Natural killer cell treated with Interleukin-12 subunit alpha and Interleukin-12 subunit beta and Interleukin-15 and Interleukin-18, amount 100 ng/mL, for 72 hours (primary cell): ENCODE measurements around the gene SLC23A2. TPM values are rescaled to one million over a fixed set of nuclear protein-coding genes. Genes with fewer than 3 reads are reported as not detected.

Experiments used
- ATAC-seq, 2 donors: fragments of 150-1000 bp; cut with Tn5 transposase in 1 of 2; sonication (Bioruptor Pico), chemical (Tn5 transposase) in 1 of 2; 2 replicates each; pipeline ENCODE4 v1.10.0; 2021
- DNase-seq: peaks from one replicate; pipeline ENCODE4 v3.0.0; 2022; ENCODE audit warnings: low spot score
- H3K27ac Mint-ChIP-seq, 2 donors: 1 replicate in 1 of 2; 2 replicates in 1 of 2; pipeline ENCODE4 v1.8.0; 2022; ENCODE audit warnings: mixed read lengths in 2 of 2, mild to moderate bottlenecking in 1 of 2, moderate library complexity in 1 of 2
- H3K27me3 Mint-ChIP-seq, 2 donors: 1 replicate in 1 of 2; 2 replicates in 1 of 2; pipeline ENCODE4 v1.8.0; 2022; ENCODE audit warnings: mixed read lengths in 2 of 2
- H3K36me3 Mint-ChIP-seq: one replicate; pipeline ENCODE4 v1.8.0; 2022; ENCODE audit warnings: mixed read lengths
- H3K4me1 Mint-ChIP-seq, 2 donors: 1 replicate in 1 of 2; 2 replicates in 1 of 2; pipeline ENCODE4 v1.8.0; 2022; ENCODE audit warnings: low read depth in 2 of 2, mixed read lengths in 2 of 2, mild to moderate bottlenecking in 1 of 2
- H3K4me3 Mint-ChIP-seq: one replicate; pipeline ENCODE4 v1.8.0; 2022; ENCODE audit warnings: mixed read lengths
- H3K9me3 Mint-ChIP-seq: 2 replicates; pipeline ENCODE4 v1.8.0; 2022; ENCODE audit warnings: mixed read lengths
- total RNA-seq, 2 donors: library from RNA; stranded (reverse); gene quantifications; one replicate each; pipeline ENCODE4 v1.2.3, GENCODE V29; 2022

The SLC23A2 gene
- total RNA-seq, 2 donors from 2014 or later = 18.6 to 32.9 TPM

DNA sequence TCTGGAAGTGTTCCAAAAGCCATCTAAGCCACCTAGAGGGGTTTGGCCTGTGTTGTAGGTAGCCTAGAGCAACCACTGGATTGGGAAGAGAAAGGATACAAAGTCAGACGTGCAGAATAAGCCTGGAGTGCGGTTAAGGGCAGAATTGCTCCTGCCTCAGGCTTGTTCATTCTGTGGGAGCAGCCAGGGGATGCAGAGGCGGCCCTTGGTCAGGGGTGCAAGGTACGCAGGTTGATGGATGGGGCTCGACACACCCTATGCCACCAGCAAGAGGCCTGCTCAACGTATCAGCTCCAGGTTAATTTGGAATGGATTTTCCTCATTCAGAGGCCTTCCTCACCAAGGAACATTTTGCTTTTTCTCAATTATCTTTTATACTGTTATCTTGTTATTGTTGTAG is 129.8 kb downstream of the SLC23A2 start:
- Mint-ChIP-seq H3K27ac (no peak overlapping the region), H3K9me3 (no peaks in the 10 kb centered on the region), H3K27me3 (no peaks in the 10 kb centered on the region), H3K4me1 (peaks cover 0 to 4% of the 10 kb centered on the region in 2 donors), H3K4me3 (no peak overlapping the region), H3K36me3 (no peaks in the 10 kb centered on the region)
- no peak for DNase-seq
- ATAC-seq = no peak

DNA sequence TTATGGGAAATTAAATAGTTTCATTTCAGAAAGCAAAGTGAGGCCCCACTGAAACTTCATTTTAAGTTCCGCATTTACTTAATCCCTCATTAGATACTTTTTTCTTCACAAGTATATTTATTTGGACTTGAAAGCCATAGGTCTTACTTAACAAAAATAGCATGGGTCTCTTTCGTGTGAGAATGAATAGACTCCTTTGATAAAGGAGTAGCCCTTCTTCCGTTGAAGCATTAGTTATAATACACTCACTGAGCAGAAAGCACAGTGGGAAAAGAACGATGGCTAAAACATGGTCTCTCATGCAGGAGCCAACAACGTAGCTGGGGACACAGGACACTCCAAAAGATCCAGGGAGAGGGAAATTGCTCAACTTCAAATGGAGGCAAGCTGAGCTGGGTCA is 130.4 kb downstream of the SLC23A2 start:
- no peak overlapping the region for H3K4me3 Mint-ChIP-seq
- H3K9me3 Mint-ChIP-seq = no peaks in the 10 kb centered on the region
- ATAC-seq (no peak), DNase-seq (no peak)
- H3K36me3 Mint-ChIP-seq = no peaks in the 10 kb centered on the region
- no peaks in the 10 kb centered on the region for H3K27me3 Mint-ChIP-seq
- peaks cover 0 to 4% of the 10 kb centered on the region in 2 donors for H3K4me1 Mint-ChIP-seq
- H3K27ac Mint-ChIP-seq = no peak overlapping the region

DNA sequence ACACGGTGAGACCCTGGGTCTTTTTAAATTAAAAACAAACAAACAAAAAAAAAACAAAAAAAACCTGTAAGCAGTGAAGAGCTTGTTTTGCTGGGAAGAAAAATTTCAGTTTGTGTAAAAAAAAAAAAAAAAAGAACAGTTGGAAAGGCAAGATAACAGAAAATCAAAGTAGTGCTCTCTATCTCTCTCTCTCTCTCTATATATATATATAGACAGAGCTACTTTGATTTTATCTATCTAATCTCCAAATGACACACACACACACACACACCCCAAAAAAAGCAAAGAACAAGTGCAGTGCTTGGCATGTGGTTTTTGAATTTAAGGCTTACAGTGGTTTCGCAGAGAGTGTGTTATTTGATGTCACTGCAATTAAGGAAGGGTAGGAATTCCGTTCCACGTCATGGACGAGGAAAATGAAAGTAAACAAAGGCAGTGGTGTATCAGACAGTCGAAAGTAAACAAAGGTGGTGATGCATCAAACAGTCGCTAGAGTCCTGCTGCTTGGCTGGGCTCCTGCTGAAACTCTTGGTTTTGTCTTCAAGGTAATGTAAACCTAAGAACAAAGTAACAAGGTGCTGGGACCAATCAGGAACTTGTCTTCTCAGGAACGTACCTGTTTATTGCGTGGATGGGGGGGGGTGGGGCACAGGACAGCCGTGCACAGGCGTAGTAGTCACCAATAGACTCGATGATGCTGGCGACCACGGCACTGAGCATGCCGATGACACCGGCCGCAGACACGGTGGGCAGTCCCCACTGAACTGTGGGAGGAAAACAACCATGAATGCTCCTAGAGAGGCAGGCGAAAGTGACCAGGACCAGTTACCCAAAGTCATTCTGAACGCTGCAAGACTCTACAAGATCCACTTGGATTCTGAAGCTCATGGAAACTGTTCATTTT is 131.8 kb downstream of the SLC23A2 start:
- ATAC-seq (no peak), DNase-seq (no peak)
- H3K27me3 Mint-ChIP-seq = no peaks in the 10 kb centered on the region
- no peak overlapping the region for H3K27ac Mint-ChIP-seq
- no peak overlapping the region for H3K4me3 Mint-ChIP-seq
- H3K9me3 Mint-ChIP-seq = no peaks in the 10 kb centered on the region
- peaks cover 0 to 4% of the 10 kb centered on the region in 2 donors for H3K4me1 Mint-ChIP-seq
- H3K36me3 Mint-ChIP-seq = no peaks in the 10 kb centered on the region

DNA sequence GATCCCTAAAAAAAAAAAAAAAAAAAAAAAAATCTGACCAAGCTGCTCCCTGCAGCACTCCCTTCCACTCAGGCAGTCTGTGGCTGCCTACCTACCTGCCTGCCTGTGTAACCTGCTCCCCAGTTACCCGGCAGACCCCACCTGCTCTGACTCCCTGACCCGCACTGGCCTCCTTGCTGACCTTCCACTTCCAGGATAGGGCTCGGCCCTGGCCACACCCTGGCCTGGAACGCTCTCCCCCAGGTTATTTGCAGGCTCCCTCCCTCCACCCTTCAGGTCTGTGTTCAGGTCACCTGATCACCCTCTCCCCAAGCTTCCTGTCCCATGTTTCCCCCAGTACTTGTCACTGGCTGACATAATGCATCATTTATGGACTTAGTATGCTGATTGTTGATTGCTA is 134.3 kb downstream of the SLC23A2 start:
- no peaks in the 10 kb centered on the region for H3K27me3 Mint-ChIP-seq
- no peak overlapping the region for H3K4me3 Mint-ChIP-seq
- H3K9me3 Mint-ChIP-seq = no peaks in the 10 kb centered on the region
- H3K27ac Mint-ChIP-seq = peak overlapping the region in 1 of 2 donors; percentile 54
- no peaks in the 10 kb centered on the region for H3K36me3 Mint-ChIP-seq
- ATAC-seq = no peak
- DNase-seq = no peak
- peaks cover 0 to 4% of the 10 kb centered on the region in 2 donors for H3K4me1 Mint-ChIP-seq

DNA sequence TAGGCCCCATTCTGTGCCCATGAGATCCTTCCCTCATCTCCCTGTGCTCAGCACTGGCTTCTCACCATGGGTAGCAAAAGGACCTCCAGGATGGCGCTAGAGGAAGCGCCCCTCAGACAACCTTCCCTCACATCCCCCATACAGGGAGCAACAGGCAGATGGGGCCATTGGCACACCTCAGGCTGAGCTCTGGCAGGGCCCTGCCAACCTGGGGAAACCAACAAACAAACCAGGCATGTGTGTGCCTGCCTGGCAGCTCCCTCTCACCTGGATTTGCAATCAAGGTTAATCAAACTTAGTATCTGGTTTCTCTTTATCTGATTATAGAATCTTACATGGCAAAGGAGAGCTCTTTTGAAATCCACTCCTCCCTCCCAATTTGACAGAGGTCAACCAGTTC is 134.9 kb downstream of the SLC23A2 start:
- ATAC-seq (no peak), DNase-seq (no peak)
- Mint-ChIP-seq H3K9me3 (no peaks in the 10 kb centered on the region), H3K4me1 (peaks cover 0 to 4% of the 10 kb centered on the region in 2 donors), H3K27ac (no peak overlapping the region), H3K27me3 (no peaks in the 10 kb centered on the region), H3K4me3 (no peak overlapping the region), H3K36me3 (no peaks in the 10 kb centered on the region)

- Mint-ChIP-seq H3K36me3 (peaks cover 6% of the 10 kb centered on the region), H3K4me1 (peaks cover 0 to 7% of the 10 kb centered on the region in 2 donors), H3K27ac (no peak overlapping the region), H3K27me3 (no peaks in the 10 kb centered on the region), H3K9me3 (no peaks in the 10 kb centered on the region), H3K4me3 (no peak overlapping the region)
- DNase-seq = no peak
- no peak for ATAC-seq
Measured at GRCh38 chr20:4864311-4864752, 137.0 kb downstream of the SLC23A2 start.

- Mint-ChIP-seq H3K27me3 (no peaks in the 10 kb centered on the region), H3K36me3 (peaks cover 6% of the 10 kb centered on the region)
Measured at GRCh38 chr20:4862661-4863060, 138.6 kb downstream of the SLC23A2 start.

GRCh38 chr20:4861961-4862360 is 139.3 kb downstream of the SLC23A2 start:
- Mint-ChIP-seq H3K27ac (no peak overlapping the region), H3K4me3 (no peak overlapping the region), H3K36me3 (peaks cover 12% of the 10 kb centered on the region), H3K4me1 (peaks cover 0 to 3% of the 10 kb centered on the region in 2 donors), H3K9me3 (no peaks in the 10 kb centered on the region), H3K27me3 (no peaks in the 10 kb centered on the region)
- no peak for DNase-seq
- peak in 1 of 2 donors; percentile 24 for ATAC-seq

More at GRCh38 chr20:4862661-4863060, 138.6 kb downstream of the SLC23A2 start:
- Mint-ChIP-seq H3K4me3 (no peak overlapping the region), H3K4me1 (peaks cover 0 to 7% of the 10 kb centered on the region in 2 donors), H3K27ac (no peak overlapping the region), H3K9me3 (no peaks in the 10 kb centered on the region)
- ATAC-seq (no peak), DNase-seq (no peak)

DNA sequence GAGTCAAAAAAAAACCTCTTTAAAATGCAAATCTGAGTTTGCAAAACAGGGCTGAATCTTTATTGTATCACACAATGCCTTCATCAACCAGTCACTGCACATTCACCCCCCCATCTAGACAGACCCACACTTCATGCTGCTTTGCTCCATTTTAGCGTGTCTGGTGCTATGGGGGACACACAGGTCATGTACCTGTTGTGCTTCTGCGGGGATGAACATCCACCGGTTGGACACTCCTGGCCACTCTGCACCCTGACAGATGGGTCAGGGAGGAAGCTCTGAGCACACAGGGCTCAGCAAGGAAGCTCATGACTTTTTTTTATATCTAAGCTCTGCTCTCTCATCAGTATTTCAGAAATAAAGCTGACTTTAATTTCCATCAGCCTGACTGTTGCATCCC is 143.3 kb downstream of the SLC23A2 start:
- DNase-seq = no peak
- Mint-ChIP-seq H3K4me3 (no peak overlapping the region), H3K36me3 (peaks cover 12% of the 10 kb centered on the region), H3K4me1 (peaks cover 0 to 3% of the 10 kb centered on the region in 2 donors), H3K27ac (no peak overlapping the region), H3K27me3 (no peaks in the 10 kb centered on the region), H3K9me3 (no peaks in the 10 kb centered on the region)
- no peak for ATAC-seq

GRCh38 chr20:4856022-4856755 is 145.1 kb downstream of the SLC23A2 start:
- DNase-seq (no peak), ATAC-seq (no peak)
- no peak overlapping the region for H3K27ac Mint-ChIP-seq
- H3K4me3 Mint-ChIP-seq = no peak overlapping the region
- peaks cover 12% of the 10 kb centered on the region for H3K36me3 Mint-ChIP-seq
- peaks cover 0 to 3% of the 10 kb centered on the region in 2 donors for H3K4me1 Mint-ChIP-seq
- no peaks in the 10 kb centered on the region for H3K27me3 Mint-ChIP-seq
- H3K9me3 Mint-ChIP-seq = no peaks in the 10 kb centered on the region

DNA sequence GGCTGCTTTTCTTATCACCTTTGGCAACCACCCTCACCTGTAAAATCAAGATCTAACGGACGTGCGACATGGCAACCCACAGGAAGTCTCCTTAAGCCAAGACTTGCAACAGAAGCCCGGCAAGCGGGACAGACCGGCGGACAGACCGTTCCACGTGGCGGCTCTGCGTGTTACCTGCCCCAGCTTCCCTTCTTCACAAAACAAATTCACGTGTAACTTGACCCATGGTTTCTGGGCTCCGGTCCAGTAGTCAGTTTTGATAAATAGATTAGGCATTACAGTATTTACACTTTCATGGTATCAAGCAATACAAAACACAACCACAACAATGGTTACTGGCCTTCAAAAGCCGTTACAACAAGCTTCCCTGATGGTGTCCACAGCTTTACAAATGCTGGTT is 145.8 kb downstream of the SLC23A2 start:
- ATAC-seq (no peak), DNase-seq (no peak)
- Mint-ChIP-seq H3K4me1 (peaks cover 0 to 3% of the 10 kb centered on the region in 2 donors), H3K27ac (no peak overlapping the region), H3K36me3 (peaks cover 12% of the 10 kb centered on the region), H3K27me3 (no peaks in the 10 kb centered on the region), H3K9me3 (no peaks in the 10 kb centered on the region), H3K4me3 (no peak overlapping the region)

- ATAC-seq (no peak), DNase-seq (no peak)
- Mint-ChIP-seq H3K4me1 (no peaks in the 10 kb centered on the region), H3K9me3 (no peaks in the 10 kb centered on the region), H3K27me3 (no peaks in the 10 kb centered on the region), H3K4me3 (no peak overlapping the region), H3K36me3 (peaks cover 8% of the 10 kb centered on the region), H3K27ac (no peak overlapping the region)
Measured at GRCh38 chr20:4855097-4855496, 146.2 kb downstream of the SLC23A2 start.

DNA sequence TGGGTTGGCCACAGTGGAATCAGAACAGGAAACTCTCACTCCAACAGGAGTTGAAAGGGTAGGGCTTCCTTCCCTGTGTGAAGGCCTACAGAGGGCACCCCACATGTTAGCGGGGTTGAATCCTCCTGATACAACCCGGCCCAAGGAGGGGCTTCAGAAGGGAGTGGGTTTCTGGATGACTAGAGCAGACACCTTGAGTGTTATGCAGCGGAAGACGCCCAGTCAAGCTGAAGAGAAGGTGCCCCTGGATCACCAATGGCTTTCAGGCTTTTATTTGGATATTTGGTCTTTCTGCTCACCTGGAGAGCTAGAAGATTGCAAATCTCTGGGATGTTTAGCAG is 146.8 kb downstream of the SLC23A2 start:
- Mint-ChIP-seq H3K9me3 (no peaks in the 10 kb centered on the region), H3K4me3 (no peak overlapping the region), H3K27me3 (no peaks in the 10 kb centered on the region), H3K27ac (no peak overlapping the region), H3K36me3 (peaks cover 6% of the 10 kb centered on the region), H3K4me1 (no peaks in the 10 kb centered on the region)
- ATAC-seq (no peak), DNase-seq (no peak)
